ENCODE data around the gene DIP2A.

Gene DIP2A

GRCh38 chr21:46598581-46599572 is 140.2 kb downstream of the DIP2A start:
- no peak for ATAC-seq

GRCh38 chr21:46600305-46600704 is 141.6 kb downstream of the DIP2A start:
- no peak for ATAC-seq

- ATAC-seq, result no peak
Measured at GRCh38 chr21:46600978-46601377, 142.3 kb downstream of the DIP2A start.

- ATAC-seq, result no peak
Measured at GRCh38 chr21:46603228-46603627, 144.5 kb downstream of the DIP2A start.

- no peak for ATAC-seq
Measured at GRCh38 chr21:46604329-46604974, 145.8 kb downstream of the DIP2A start.

GRCh38 chr21:46604975-46605766 is 146.5 kb downstream of the DIP2A start, which contains the start of gene S100B:
Gene S100B, minus strand, starts transcription at chr21:46605082. Its CDS starts 2,667 bp downstream, at chr21:46602415.
- ATAC-seq, result no peak

- peak; percentile 64 to 78 for ATAC-seq
Measured at GRCh38 chr21:46605767-46606426, 147.2 kb downstream of the DIP2A start.

- ATAC-seq, result no peak
Measured at GRCh38 chr21:46606427-46606813, 147.7 kb downstream of the DIP2A start.

GRCh38 chr21:46607636-46608035 is 148.9 kb downstream of the DIP2A start:
- ATAC-seq, result no peak

- ATAC-seq, result no peak
Measured at GRCh38 chr21:46608672-46609111, 150.0 kb downstream of the DIP2A start.

- no peak for ATAC-seq
Measured at GRCh38 chr21:46610018-46610701, 151.5 kb downstream of the DIP2A start.

GRCh38 chr21:46613391-46613790 is 154.7 kb downstream of the DIP2A start:
- ATAC-seq, result no peak

- no peak for ATAC-seq
Measured at GRCh38 chr21:46616050-46616449, 157.4 kb downstream of the DIP2A start.

GRCh38 chr21:46616656-46617055 is 158.0 kb downstream of the DIP2A start:
- no peak for ATAC-seq

- ATAC-seq, result no peak
Measured at GRCh38 chr21:46617267-46618051, 158.8 kb downstream of the DIP2A start.

- no peak for ATAC-seq
Measured at GRCh38 chr21:46618738-46619379, 160.2 kb downstream of the DIP2A start.

All from activated CD4-positive, CD25-positive, alpha-beta regulatory T cell treated with anti-CD3 and anti-CD28 coated beads, Interleukin-2, amount 50 U/mL, for 24 hours (primary cell).